ENCODE results near the gene CD44. TPM values are rescaled to one million over a fixed set of nuclear protein-coding genes. Genes with fewer than 3 reads are reported as not detected.
A peak's percentile ranks its signal among the peaks of the same experiment; 100 is the strongest.

The CD44 gene
- total RNA-seq, 1 donor from 2014 or later: 46.0 TPM

DNA sequence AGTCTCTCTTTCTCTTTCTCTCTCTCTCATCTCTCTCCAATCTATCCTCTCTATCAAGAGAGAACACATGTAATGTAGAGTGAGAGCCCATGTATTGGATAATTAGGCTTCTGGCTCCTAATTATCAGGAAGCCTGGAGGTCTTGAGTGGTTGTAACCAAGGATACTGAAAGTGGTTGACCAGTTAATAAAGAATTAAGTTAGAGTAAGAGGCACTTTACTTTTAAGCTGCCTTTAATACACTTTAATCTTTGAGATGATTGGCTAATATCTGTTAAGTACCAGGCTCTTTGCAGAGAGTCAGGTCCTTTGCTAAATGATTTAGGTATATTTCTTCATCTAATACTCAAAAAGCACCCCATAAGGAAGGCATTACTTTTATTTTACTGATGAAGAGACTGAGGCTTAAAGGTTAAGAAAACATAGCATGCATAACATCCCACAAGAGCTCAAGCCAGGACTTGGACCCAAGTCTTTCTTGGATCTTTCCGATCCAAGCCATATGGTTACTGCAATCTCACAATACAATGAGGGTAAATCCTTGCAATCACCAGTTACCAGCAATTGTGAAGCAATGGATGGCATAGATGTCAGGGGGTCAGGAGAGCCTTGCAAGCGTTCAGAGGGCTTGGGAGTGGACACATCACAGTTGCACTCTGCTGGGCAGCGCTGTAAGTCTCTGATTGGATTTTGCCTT, 22.1 kb downstream of the CD44 start:
- H3K27me3 Mint-ChIP-seq: peaks cover 36% of the 10 kb centered on the region
- no peak for DNase-seq (ENCODE audit: extremely low spot score, unreplicated experiment)
- no peak overlapping the region for H3K4me3 Mint-ChIP-seq
- peaks cover 25% of the 10 kb centered on the region for H3K4me1 Mint-ChIP-seq (ENCODE audit: unreplicated experiment)
- H3K27ac Mint-ChIP-seq: no peak overlapping the region
- H3K9me3 Mint-ChIP-seq: no peaks in the 10 kb centered on the region
- H3K36me3 Mint-ChIP-seq: no peaks in the 10 kb centered on the region
- TF ChIP-seq CTCF (conservative IDR thresholded peaks at IDR 0.05): no peak

GRCh38 chr11:35162745-35163144, 23.8 kb downstream of the CD44 start:
- Mint-ChIP-seq H3K4me1 (ENCODE audit: unreplicated experiment) (peaks cover 27% of the 10 kb centered on the region), H3K9me3 (no peaks in the 10 kb centered on the region), H3K4me3 (no peak overlapping the region), H3K36me3 (no peaks in the 10 kb centered on the region), H3K27me3 (peaks cover 32% of the 10 kb centered on the region), H3K27ac (no peak overlapping the region)
- TF ChIP-seq CTCF (conservative IDR thresholded peaks at IDR 0.05): no peak
- no peak for DNase-seq (ENCODE audit: extremely low spot score, unreplicated experiment)

- DNase-seq (ENCODE audit: extremely low spot score, unreplicated experiment): no peak
- Mint-ChIP-seq H3K36me3 (no peaks in the 10 kb centered on the region), H3K4me3 (no peak overlapping the region), H3K27me3 (peaks cover 32% of the 10 kb centered on the region), H3K27ac (no peak overlapping the region), H3K4me1 (ENCODE audit: unreplicated experiment) (peaks cover 27% of the 10 kb centered on the region), H3K9me3 (no peaks in the 10 kb centered on the region)
- TF ChIP-seq CTCF (conservative IDR thresholded peaks at IDR 0.05): no peak
Observed at GRCh38 chr11:35163209-35163608, 24.2 kb downstream of the CD44 start.

GRCh38 chr11:35163702-35164496, 24.9 kb downstream of the CD44 start:
- DNase-seq (ENCODE audit: extremely low spot score, unreplicated experiment): no peak
- H3K4me3 Mint-ChIP-seq: no peak overlapping the region
- no peaks in the 10 kb centered on the region for H3K9me3 Mint-ChIP-seq
- H3K27me3 Mint-ChIP-seq: peaks cover 30% of the 10 kb centered on the region
- peak; percentile 47 for TF ChIP-seq CTCF (conservative IDR thresholded peaks at IDR 0.05)
- H3K4me1 Mint-ChIP-seq (ENCODE audit: unreplicated experiment): peaks cover 21% of the 10 kb centered on the region
- H3K27ac Mint-ChIP-seq: no peak overlapping the region
- no peaks in the 10 kb centered on the region for H3K36me3 Mint-ChIP-seq

DNA sequence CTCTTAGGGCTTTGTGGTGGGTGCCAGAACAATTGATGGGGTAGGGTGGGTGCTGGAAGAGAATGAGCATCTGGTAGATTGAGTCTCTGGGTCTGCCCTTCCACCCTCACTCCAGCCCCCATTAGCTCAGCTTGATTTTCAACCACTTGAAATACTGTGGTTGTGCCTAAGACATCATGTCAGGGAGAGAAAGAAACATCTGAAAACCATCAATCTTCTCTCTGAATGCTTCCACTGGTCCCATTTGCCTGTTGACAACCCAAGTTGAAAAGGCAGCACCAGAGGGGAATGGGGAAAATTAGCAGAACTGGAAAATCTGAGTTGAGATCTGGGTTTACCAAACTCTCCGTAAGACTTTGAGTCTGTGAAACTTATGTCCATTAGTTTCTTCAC, 26.1 kb downstream of the CD44 start:
- no peak for DNase-seq (ENCODE audit: extremely low spot score, unreplicated experiment)
- H3K9me3 Mint-ChIP-seq: no peaks in the 10 kb centered on the region
- H3K27me3 Mint-ChIP-seq: peaks cover 25% of the 10 kb centered on the region
- H3K36me3 Mint-ChIP-seq: no peaks in the 10 kb centered on the region
- H3K4me1 Mint-ChIP-seq (ENCODE audit: unreplicated experiment): peaks cover 15% of the 10 kb centered on the region
- no peak for TF ChIP-seq CTCF (conservative IDR thresholded peaks at IDR 0.05)
- H3K27ac Mint-ChIP-seq: no peak overlapping the region
- no peak overlapping the region for H3K4me3 Mint-ChIP-seq
